GM23338 (cell line): Measurements from ENCODE around the gene ANKMY2. TPM values are rescaled to one million over a fixed set of nuclear protein-coding genes. Genes with fewer than 3 reads are reported as not detected.

Experiments used
- ATAC-seq: fragments of 200-7000 bp; cut with Tn5 transposase; 3 replicates; pipeline ENCODE4 v1.9.1; 2020
- DNase-seq: peaks from one replicate; pipeline ENCODE4 v3.0.0-alpha.2; 2015; ENCODE audit warnings: low spot score
- H2AFZ ChIP-seq: fragments of 200-600 bp; sonication (generic); 2 replicates; pipeline ENCODE4 v1.8.0; 2016; ENCODE audit warnings: antibody characterized with exemption, mild to moderate bottlenecking, moderate library complexity
- H3F3A ChIP-seq: fragments of 200-600 bp; sonication (generic); replicated peaks from 2 replicates; pipeline ENCODE4 v1.8.0; 2017; ENCODE audit warnings: antibody characterized with exemption, mixed run types, low read depth
- H3K27ac ChIP-seq: fragments of 200-600 bp; sonication (generic); 2 replicates; pipeline ENCODE4 v1.6.1; 2016; ENCODE audit warnings: low read depth
- H3K27me3 ChIP-seq: fragments of 200-600 bp; sonication (generic); 2 replicates; pipeline ENCODE4 v1.8.0; 2016; ENCODE audit warnings: mild to moderate bottlenecking, mixed run types, moderate library complexity; ENCODE audit not compliant: insufficient read depth
- H3K36me3 ChIP-seq: fragments of 200-600 bp; sonication (generic); 2 replicates; pipeline ENCODE4 v1.8.0; 2016; ENCODE audit warnings: mild to moderate bottlenecking; ENCODE audit not compliant: insufficient read depth
- H3K4me1 ChIP-seq: fragments of 200-600 bp; sonication (generic); 2 replicates; pipeline ENCODE4 v1.8.0; 2016; ENCODE audit warnings: mild to moderate bottlenecking, moderate library complexity; ENCODE audit not compliant: insufficient read depth
- H3K4me2 ChIP-seq: fragments of 200-600 bp; sonication (generic); 2 replicates; pipeline ENCODE4 v1.7.1; 2017; ENCODE audit warnings: mixed run types
- H3K4me3 ChIP-seq: fragments of 200-600 bp; sonication (generic); 2 replicates; pipeline ENCODE4 v1.6.1; 2016; ENCODE audit warnings: mixed run types
- H3K79me2 ChIP-seq: fragments of 200-600 bp; sonication (generic); replicated peaks from 2 replicates; pipeline ENCODE4 v1.8.0; 2017; ENCODE audit warnings: mild to moderate bottlenecking; ENCODE audit not compliant: insufficient read depth
- H3K9me2 ChIP-seq: fragments of 200-600 bp; sonication (generic); 2 replicates; pipeline ENCODE4 v1.8.0; 2017; ENCODE audit not compliant: insufficient read depth
- H4K20me1 ChIP-seq: fragments of 200-600 bp; sonication (generic); replicated peaks from 2 replicates; pipeline ENCODE4 v1.8.0; 2017; ENCODE audit warnings: mild to moderate bottlenecking; ENCODE audit not compliant: insufficient read depth
- H3K27ac Mint-ChIP-seq: 2 replicates; pipeline ENCODE4 v1.8.0; 2020; ENCODE audit warnings: inconsistent platforms, mild to moderate bottlenecking, moderate library complexity, mixed read lengths
- H3K27me3 Mint-ChIP-seq: 3 replicates; pipeline ENCODE4 v1.8.0; 2022; ENCODE audit warnings: low read depth, mild to moderate bottlenecking, moderate library complexity, mixed read lengths, inconsistent platforms; ENCODE audit not compliant: insufficient read depth, poor library complexity
- H3K36me3 Mint-ChIP-seq: 3 replicates; pipeline ENCODE4 v1.8.0; 2021; ENCODE audit warnings: low read depth, mild to moderate bottlenecking, inconsistent platforms, moderate library complexity, mixed read lengths
- H3K4me1 Mint-ChIP-seq: 3 replicates; pipeline ENCODE4 v1.8.0; 2020; ENCODE audit warnings: mild to moderate bottlenecking, inconsistent platforms, mixed read lengths
- H3K4me3 Mint-ChIP-seq: 3 replicates; pipeline ENCODE4 v1.8.0; 2021; ENCODE audit warnings: moderate library complexity, mild to moderate bottlenecking, inconsistent platforms, mixed read lengths
- H3K9me3 Mint-ChIP-seq: 3 replicates; pipeline ENCODE4 v1.8.0; 2020; ENCODE audit warnings: moderate library complexity, mild to moderate bottlenecking, inconsistent platforms, mixed read lengths
- EZH2 ChIP-seq: fragments of 200-600 bp; sonication (generic); IDR thresholded peaks from one replicate; pipeline ENCODE4 v1.8.0; 2017; ENCODE audit warnings: antibody characterized with exemption, mild to moderate bottlenecking, low read depth; ENCODE audit not compliant: unreplicated experiment
- NANOG ChIP-seq: IDR thresholded peaks from 2 replicates; pipeline ENCODE4 v1.6.1; 2016; ENCODE audit warnings: antibody characterized with exemption, borderline replicate concordance
- POLR2AphosphoS5 ChIP-seq: IDR thresholded peaks from 2 replicates; pipeline ENCODE4 v1.6.1; 2016; ENCODE audit warnings: antibody characterized with exemption, low read depth
- ZNF331 ChIP-seq: fragments of 250-450 bp; sonication (Bioruptor Pico); IDR thresholded peaks from 2 replicates; pipeline ENCODE4 v1.5.0; 2020; ENCODE audit warnings: low read depth, mild to moderate bottlenecking, moderate library complexity
- polyA plus RNA-seq: library from polyadenylated mRNA; unstranded; fragments of >200 nt; fragmentation: Nextera tagmentation; extraction: Ambion mirVana; gene quantifications from 2 replicates; pipeline ENCODE4 v1.2.1, GENCODE V29; 2016
- total RNA-seq: library from RNA; depleted of rRNA; stranded (reverse); fragments of >200 nt; shearing (Covaris generic); gene quantifications from 2 replicates; pipeline ENCODE4 v1.2.3, GENCODE V29; 2014
- TF ChIP-seq, protein P1 (sequence below): fragments of 250-450 bp; sonication (Bioruptor Pico); IDR thresholded peaks from 2 replicates; pipeline ENCODE4 v1.5.0; 2020; ENCODE audit warnings: mild to moderate bottlenecking, moderate library complexity
- TF ChIP-seq, protein P2 (sequence below): IDR thresholded peaks from one replicate; pipeline ENCODE4 v1.6.1; 2018; ENCODE audit warnings: antibody characterized with exemption; ENCODE audit not compliant: unreplicated experiment
- TF ChIP-seq, protein P3 (sequence below), 2 experiments: fragments of 200-600 bp in 1 of 2; sonication (generic) in 1 of 2; conservative IDR thresholded peaks; 2 replicates each; pipeline versions ENCODE4 v1.5.1 to v1.6.1; 2016 to 2017; ENCODE audit warnings: antibody characterized with exemption in 2 of 2, low read depth in 2 of 2, mild to moderate bottlenecking in 2 of 2, moderate library complexity in 1 of 2

ANKMY2 gene
- total and polyA plus RNA-seq, 2 experiments from 2014 or later: 4.4 to 9.5 TPM

DNA sequence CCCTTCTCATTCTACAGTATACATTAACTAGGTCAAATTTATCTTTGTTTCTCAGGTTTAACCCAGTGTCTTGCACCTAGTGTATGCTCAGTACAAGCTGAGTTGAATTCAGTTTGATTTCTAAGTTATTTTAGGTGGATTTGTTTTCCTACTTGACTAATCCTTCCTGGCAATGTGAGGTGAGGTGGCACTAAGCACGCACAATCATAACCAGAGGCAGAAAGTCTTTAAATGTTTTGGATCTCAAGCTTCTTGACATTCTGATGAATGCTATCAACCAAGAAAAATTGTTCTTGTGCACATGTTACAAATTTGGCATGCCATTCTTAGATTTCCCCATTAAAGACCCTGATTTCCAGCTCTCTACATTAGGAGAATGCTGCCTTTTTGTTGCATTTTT is 3.6 kb upstream of the ANKMY2 start:
- Mint-ChIP-seq H3K27me3 (peaks cover 9% of the 10 kb centered on the region), H3K9me3 (no peaks in the 10 kb centered on the region), H3K27ac (no peak overlapping the region), H3K4me1 (peaks cover 52% of the 10 kb centered on the region), H3K4me3 (0 out of 3 replicates have a peak overlapping the region, but pooled peaks have one; percentile 48), H3K36me3 (no peaks in the 10 kb centered on the region; the same call in 2 of the 3 replicates)
- Histone ChIP-seq H3K4me1 (peaks cover 29% of the 10 kb centered on the region), H4K20me1 (peaks cover 61% of the 10 kb centered on the region), H3K27ac (no peak overlapping the region), H3K4me2 (peak overlapping the region; percentile 90), H3K9me2 (no peaks in the 10 kb centered on the region), H3K27me3 (peaks cover 5% of the 10 kb centered on the region), H3K36me3 (no peaks in the 10 kb centered on the region), H3F3A (no peaks in the 10 kb centered on the region), H3K4me3 (no peak overlapping the region), H3K79me2 (peaks cover 82% of the 10 kb centered on the region), H2AFZ (no peak overlapping the region)
- DNase-seq (no peak), ATAC-seq (no peak)
- TF ChIP-seq, protein P1, sequence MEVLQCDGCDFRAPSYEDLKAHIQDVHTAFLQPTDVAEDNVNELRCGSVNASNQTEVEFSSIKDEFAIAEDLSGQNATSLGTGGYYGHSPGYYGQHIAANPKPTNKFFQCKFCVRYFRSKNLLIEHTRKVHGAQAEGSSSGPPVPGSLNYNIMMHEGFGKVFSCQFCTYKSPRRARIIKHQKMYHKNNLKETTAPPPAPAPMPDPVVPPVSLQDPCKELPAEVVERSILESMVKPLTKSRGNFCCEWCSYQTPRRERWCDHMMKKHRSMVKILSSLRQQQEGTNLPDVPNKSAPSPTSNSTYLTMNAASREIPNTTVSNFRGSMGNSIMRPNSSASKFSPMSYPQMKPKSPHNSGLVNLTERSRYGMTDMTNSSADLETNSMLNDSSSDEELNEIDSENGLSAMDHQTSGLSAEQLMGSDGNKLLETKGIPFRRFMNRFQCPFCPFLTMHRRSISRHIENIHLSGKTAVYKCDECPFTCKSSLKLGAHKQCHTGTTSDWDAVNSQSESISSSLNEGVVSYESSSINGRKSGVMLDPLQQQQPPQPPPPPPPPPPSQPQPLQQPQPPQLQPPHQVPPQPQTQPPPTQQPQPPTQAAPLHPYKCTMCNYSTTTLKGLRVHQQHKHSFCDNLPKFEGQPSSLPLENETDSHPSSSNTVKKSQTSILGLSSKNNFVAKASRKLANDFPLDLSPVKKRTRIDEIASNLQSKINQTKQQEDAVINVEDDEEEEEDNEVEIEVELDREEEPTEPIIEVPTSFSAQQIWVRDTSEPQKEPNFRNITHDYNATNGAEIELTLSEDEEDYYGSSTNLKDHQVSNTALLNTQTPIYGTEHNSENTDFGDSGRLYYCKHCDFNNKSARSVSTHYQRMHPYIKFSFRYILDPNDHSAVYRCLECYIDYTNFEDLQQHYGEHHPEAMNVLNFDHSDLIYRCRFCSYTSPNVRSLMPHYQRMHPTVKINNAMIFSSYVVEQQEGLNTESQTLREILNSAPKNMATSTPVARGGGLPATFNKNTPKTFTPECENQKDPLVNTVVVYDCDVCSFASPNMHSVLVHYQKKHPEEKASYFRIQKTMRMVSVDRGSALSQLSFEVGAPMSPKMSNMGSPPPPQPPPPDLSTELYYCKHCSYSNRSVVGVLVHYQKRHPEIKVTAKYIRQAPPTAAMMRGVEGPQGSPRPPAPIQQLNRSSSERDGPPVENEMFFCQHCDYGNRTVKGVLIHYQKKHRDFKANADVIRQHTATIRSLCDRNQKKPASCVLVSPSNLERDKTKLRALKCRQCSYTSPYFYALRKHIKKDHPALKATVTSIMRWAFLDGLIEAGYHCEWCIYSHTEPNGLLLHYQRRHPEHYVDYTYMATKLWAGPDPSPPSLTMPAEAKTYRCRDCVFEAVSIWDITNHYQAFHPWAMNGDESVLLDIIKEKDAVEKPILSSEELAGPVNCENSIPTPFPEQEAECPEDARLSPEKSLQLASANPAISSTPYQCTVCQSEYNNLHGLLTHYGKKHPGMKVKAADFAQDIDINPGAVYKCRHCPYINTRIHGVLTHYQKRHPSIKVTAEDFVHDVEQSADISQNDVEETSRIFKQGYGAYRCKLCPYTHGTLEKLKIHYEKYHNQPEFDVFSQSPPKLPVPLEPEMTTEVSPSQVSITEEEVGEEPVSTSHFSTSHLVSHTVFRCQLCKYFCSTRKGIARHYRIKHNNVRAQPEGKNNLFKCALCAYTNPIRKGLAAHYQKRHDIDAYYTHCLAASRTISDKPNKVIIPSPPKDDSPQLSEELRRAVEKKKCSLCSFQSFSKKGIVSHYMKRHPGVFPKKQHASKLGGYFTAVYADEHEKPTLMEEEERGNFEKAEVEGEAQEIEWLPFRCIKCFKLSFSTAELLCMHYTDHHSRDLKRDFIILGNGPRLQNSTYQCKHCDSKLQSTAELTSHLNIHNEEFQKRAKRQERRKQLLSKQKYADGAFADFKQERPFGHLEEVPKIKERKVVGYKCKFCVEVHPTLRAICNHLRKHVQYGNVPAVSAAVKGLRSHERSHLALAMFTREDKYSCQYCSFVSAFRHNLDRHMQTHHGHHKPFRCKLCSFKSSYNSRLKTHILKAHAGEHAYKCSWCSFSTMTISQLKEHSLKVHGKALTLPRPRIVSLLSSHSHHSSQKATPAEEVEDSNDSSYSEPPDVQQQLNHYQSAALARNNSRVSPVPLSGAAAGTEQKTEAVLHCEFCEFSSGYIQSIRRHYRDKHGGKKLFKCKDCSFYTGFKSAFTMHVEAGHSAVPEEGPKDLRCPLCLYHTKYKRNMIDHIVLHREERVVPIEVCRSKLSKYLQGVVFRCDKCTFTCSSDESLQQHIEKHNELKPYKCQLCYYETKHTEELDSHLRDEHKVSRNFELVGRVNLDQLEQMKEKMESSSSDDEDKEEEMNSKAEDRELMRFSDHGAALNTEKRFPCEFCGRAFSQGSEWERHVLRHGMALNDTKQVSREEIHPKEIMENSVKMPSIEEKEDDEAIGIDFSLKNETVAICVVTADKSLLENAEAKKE (CRISPR knock-in tag): no peak
- no peak for TF ChIP-seq EZH2
- TF ChIP-seq, protein P2, sequence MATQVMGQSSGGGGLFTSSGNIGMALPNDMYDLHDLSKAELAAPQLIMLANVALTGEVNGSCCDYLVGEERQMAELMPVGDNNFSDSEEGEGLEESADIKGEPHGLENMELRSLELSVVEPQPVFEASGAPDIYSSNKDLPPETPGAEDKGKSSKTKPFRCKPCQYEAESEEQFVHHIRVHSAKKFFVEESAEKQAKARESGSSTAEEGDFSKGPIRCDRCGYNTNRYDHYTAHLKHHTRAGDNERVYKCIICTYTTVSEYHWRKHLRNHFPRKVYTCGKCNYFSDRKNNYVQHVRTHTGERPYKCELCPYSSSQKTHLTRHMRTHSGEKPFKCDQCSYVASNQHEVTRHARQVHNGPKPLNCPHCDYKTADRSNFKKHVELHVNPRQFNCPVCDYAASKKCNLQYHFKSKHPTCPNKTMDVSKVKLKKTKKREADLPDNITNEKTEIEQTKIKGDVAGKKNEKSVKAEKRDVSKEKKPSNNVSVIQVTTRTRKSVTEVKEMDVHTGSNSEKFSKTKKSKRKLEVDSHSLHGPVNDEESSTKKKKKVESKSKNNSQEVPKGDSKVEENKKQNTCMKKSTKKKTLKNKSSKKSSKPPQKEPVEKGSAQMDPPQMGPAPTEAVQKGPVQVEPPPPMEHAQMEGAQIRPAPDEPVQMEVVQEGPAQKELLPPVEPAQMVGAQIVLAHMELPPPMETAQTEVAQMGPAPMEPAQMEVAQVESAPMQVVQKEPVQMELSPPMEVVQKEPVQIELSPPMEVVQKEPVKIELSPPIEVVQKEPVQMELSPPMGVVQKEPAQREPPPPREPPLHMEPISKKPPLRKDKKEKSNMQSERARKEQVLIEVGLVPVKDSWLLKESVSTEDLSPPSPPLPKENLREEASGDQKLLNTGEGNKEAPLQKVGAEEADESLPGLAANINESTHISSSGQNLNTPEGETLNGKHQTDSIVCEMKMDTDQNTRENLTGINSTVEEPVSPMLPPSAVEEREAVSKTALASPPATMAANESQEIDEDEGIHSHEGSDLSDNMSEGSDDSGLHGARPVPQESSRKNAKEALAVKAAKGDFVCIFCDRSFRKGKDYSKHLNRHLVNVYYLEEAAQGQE: no peak
- TF ChIP-seq NANOG: no peak
- TF ChIP-seq, protein P3, sequence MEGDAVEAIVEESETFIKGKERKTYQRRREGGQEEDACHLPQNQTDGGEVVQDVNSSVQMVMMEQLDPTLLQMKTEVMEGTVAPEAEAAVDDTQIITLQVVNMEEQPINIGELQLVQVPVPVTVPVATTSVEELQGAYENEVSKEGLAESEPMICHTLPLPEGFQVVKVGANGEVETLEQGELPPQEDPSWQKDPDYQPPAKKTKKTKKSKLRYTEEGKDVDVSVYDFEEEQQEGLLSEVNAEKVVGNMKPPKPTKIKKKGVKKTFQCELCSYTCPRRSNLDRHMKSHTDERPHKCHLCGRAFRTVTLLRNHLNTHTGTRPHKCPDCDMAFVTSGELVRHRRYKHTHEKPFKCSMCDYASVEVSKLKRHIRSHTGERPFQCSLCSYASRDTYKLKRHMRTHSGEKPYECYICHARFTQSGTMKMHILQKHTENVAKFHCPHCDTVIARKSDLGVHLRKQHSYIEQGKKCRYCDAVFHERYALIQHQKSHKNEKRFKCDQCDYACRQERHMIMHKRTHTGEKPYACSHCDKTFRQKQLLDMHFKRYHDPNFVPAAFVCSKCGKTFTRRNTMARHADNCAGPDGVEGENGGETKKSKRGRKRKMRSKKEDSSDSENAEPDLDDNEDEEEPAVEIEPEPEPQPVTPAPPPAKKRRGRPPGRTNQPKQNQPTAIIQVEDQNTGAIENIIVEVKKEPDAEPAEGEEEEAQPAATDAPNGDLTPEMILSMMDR (conservative IDR thresholded peaks at IDR 0.05; ENCODE audit: low read depth in 2 of 2): no peak
- TF ChIP-seq ZNF331 (CRISPR knock-in tag): no peak
- TF ChIP-seq POLR2AphosphoS5: no peak
